K562 (cell line): ENCODE measurements around the gene SMIM36. TPM values are rescaled to one million over a fixed set of nuclear protein-coding genes. Genes with fewer than 3 reads are reported as not detected.

ENCODE experiments used
- ATAC-seq: fragments of 200-7000 bp; cut with Tn5 transposase; 3 replicates; pipeline ENCODE4 v1.9.1; 2020; ENCODE audit warnings: moderate library complexity
- BruUV-seq: library from RNA; stranded (reverse); fragments of 400-500 nt; replicated peaks from 2 replicates; lab custom pipeline; 2021; lab: Mats Ljungman, UMichigan
- CTCF ChIA-PET: fragments of 300-600 bp; formaldehyde crosslinking; extraction: SDS; loops from one replicate; lab custom pipeline; 2021; ENCODE audit warnings: low intra/inter-chr PET ratio; lab: Yijun Ruan, JAX
- POLR2A ChIA-PET: fragments of 300-600, 350-650 bp; sonication (Branson Sonifier 250); formaldehyde crosslinking; extraction: SDS; loops from one replicate; lab custom pipeline; 2021; ENCODE audit warnings: antibody characterized with exemption, inconsistent platforms; lab: Yijun Ruan, JAX
- DNase-seq, 4 experiments: peaks; one replicate each; pipeline versions ENCODE4 v3.0.0 to v3.0.0-alpha.2; 2011 to 2018; ENCODE audit warnings: low spot score in 3 of 4, mixed read lengths in 3 of 4; ENCODE audit errors: extremely low read depth in 1 of 4
- FAIRE-seq: peaks from 2 replicates; lab custom pipeline; 2011; peaks lifted over from hg19 to GRCh38; lab: Jason Lieb, UNC
- H2AFZ ChIP-seq: 2 replicates; pipeline ENCODE4 v1.6.0; 2011; ENCODE audit warnings: low read depth, low read length, control low read depth, inconsistent platforms
- H3K27ac ChIP-seq: fragments of 200-600 bp; 3 replicates; pipeline ENCODE4 v1.8.0; 2011; ENCODE audit warnings: low read depth, mild to moderate bottlenecking, control low read depth, inconsistent platforms, low read length, moderate library complexity, mixed read lengths; ENCODE audit errors: extremely low read depth
- H3K27me3 ChIP-seq, 2 experiments: fragments of 300-600 bp in 1 of 2; 2 replicates in 1 of 2; 3 replicates in 1 of 2; pipeline versions ENCODE4 v1.6.0 to v1.8.0; 2011; ENCODE audit warnings: inconsistent platforms in 2 of 2, low read length in 2 of 2, mild to moderate bottlenecking in 1 of 2, mixed read lengths in 1 of 2, moderate library complexity in 1 of 2; ENCODE audit not compliant: control insufficient read depth in 2 of 2, insufficient read depth in 2 of 2
- H3K36me3 ChIP-seq: fragments of 300-600 bp; 3 replicates; pipeline ENCODE4 v1.8.0; 2011; ENCODE audit warnings: mild to moderate bottlenecking, low read length, inconsistent platforms; ENCODE audit not compliant: control insufficient read depth, insufficient read depth
- H3K4me1 ChIP-seq, 2 experiments: fragments of 200-600 bp in 1 of 2; replicated peaks in 1 of 2; 2 replicates in 1 of 2; 3 replicates in 1 of 2; pipeline versions ENCODE4 v1.5.1 to v1.8.0; 2011; ENCODE audit warnings: inconsistent platforms in 2 of 2, low read length in 2 of 2, mild to moderate bottlenecking in 1 of 2, mixed read lengths in 1 of 2, moderate library complexity in 1 of 2; ENCODE audit not compliant: control insufficient read depth in 2 of 2, insufficient read depth in 2 of 2
- H3K4me2 ChIP-seq: 2 replicates; pipeline ENCODE4 v1.6.1; 2011; ENCODE audit warnings: low read length, control low read depth, inconsistent platforms, mixed read lengths; ENCODE audit not compliant: insufficient read depth
- H3K4me3 ChIP-seq: fragments of 200-600 bp; sonication (generic), shearing (Covaris generic); 2 replicates; pipeline ENCODE4 v1.5.1; 2016; ENCODE audit warnings: control low read depth, inconsistent platforms
- H3K79me2 ChIP-seq: fragments of 200-600 bp; 3 replicates; pipeline ENCODE4 v1.8.0; 2011; ENCODE audit warnings: low read length, inconsistent platforms; ENCODE audit not compliant: control insufficient read depth, insufficient read depth
- H3K9ac ChIP-seq, 2 experiments: 2 replicates each; pipeline versions ENCODE4 v1.6.0 to v1.6.1; 2011; ENCODE audit warnings: low read depth in 2 of 2, low read length in 2 of 2, control low read depth in 1 of 2, inconsistent platforms in 1 of 2, mild to moderate bottlenecking in 1 of 2, mixed read lengths in 1 of 2; ENCODE audit not compliant: insufficient read depth in 1 of 2
- H3K9me1 ChIP-seq: one replicate; pipeline ENCODE4 v1.6.0; 2011; ENCODE audit warnings: inconsistent platforms, mild to moderate bottlenecking, low read length, moderate library complexity; ENCODE audit not compliant: control insufficient read depth, insufficient read depth
- H3K9me3 ChIP-seq: replicated peaks from 2 replicates; pipeline ENCODE4 v1.5.1; 2011; ENCODE audit warnings: low read depth, low read length, inconsistent platforms; ENCODE audit not compliant: control insufficient read depth, insufficient read depth
- H4K20me1 ChIP-seq: replicated peaks from 2 replicates; pipeline ENCODE4 v1.6.1; 2011; ENCODE audit warnings: low read length, inconsistent platforms, mixed read lengths; ENCODE audit not compliant: control insufficient read depth, insufficient read depth
- BCLAF1 ChIP-seq, 2 experiments: fragments of 450-650 bp in 1 of 2; IDR thresholded peaks; 2 replicates each; pipeline ENCODE4 v1.6.1; 2011 to 2017; ENCODE audit warnings: low read depth in 2 of 2, antibody characterized with exemption in 1 of 2, borderline replicate concordance in 1 of 2, low read length in 1 of 2, mild to moderate bottlenecking in 1 of 2, mixed read lengths in 1 of 2; ENCODE audit not compliant: control insufficient read depth in 1 of 2
- CREB1 ChIP-seq, 2 experiments: sonication (generic) in 1 of 2; formaldehyde crosslinking in 1 of 2; IDR thresholded peaks; 2 replicates each; pipeline versions ENCODE4 v1.6.1 to v1.8.0; 2012 to 2022; ENCODE audit warnings: inconsistent platforms in 1 of 2, mild to moderate bottlenecking in 1 of 2, missing genetic modification reagents in 1 of 2, moderate library complexity in 1 of 2
- EGR1 ChIP-seq: fragments of 450-650 bp; conservative IDR thresholded peaks from 2 replicates; pipeline ENCODE4 v1.6.1; 2017; ENCODE audit warnings: mild to moderate bottlenecking
- ELF4 ChIP-seq: fragments of 450-650 bp; formaldehyde crosslinking; IDR thresholded peaks from 2 replicates; pipeline ENCODE4 v1.4.0; 2022; ENCODE audit warnings: missing genetic modification characterization
- EP400 ChIP-seq: fragments of 450-650 bp; IDR thresholded peaks from 2 replicates; pipeline ENCODE4 v1.6.1; 2017; ENCODE audit warnings: antibody characterized with exemption, mild to moderate bottlenecking, moderate library complexity
- GATA2 ChIP-seq: sonication (generic); formaldehyde crosslinking; IDR thresholded peaks from 2 replicates; pipeline ENCODE4 v1.4.0; 2020; ENCODE audit warnings: mild to moderate bottlenecking, missing genetic modification reagents
- MXI1 ChIP-seq: IDR thresholded peaks from 2 replicates; pipeline ENCODE4 v1.6.1; 2011; ENCODE audit warnings: low read depth, mild to moderate bottlenecking, improper control_type of control experiment, low read length
- NONO ChIP-seq, 2 experiments: fragments of 200-400 bp in 1 of 2; fragments of 450-650 bp in 1 of 2; formaldehyde crosslinking in 1 of 2; IDR thresholded peaks; 2 replicates each; pipeline ENCODE4 v1.6.1; 2017; ENCODE audit warnings: low read depth in 2 of 2, mild to moderate bottlenecking in 2 of 2, moderate library complexity in 2 of 2, low read length in 1 of 2
- POLR2AphosphoS2 ChIP-seq: IDR thresholded peaks from 2 replicates; pipeline ENCODE4 v1.6.1; 2012; ENCODE audit warnings: low read length, improper control_type of control experiment
- RBFOX2 ChIP-seq: fragments of 200-400 bp; formaldehyde crosslinking; IDR thresholded peaks from 2 replicates; pipeline ENCODE4 v1.6.1; 2017; ENCODE audit warnings: low read depth, mild to moderate bottlenecking, low read length, moderate library complexity
- SREBF1 ChIP-seq: fragments of 150-350 bp; IDR thresholded peaks from 2 replicates; pipeline ENCODE4 v1.6.1; 2014; ENCODE audit warnings: antibody characterized with exemption, low read depth, low read length, borderline replicate concordance
- SRSF1 ChIP-seq: fragments of 200-400 bp; formaldehyde crosslinking; IDR thresholded peaks from 2 replicates; pipeline ENCODE4 v1.6.1; 2017; ENCODE audit warnings: mild to moderate bottlenecking, low read depth, low read length, moderate library complexity
- ZFP30 ChIP-seq: fragments of 250-450 bp; sonication (Bioruptor Pico); IDR thresholded peaks from 2 replicates; pipeline ENCODE4 v1.8.0; 2022; ENCODE audit warnings: moderate library complexity, mild to moderate bottlenecking, inconsistent platforms, borderline replicate concordance
- ZKSCAN8 ChIP-seq: fragments of 200-800 bp; sonication (Bioruptor generic); IDR thresholded peaks from 2 replicates; pipeline ENCODE4 v1.6.1; 2016; ENCODE audit warnings: missing genetic modification characterization, missing compliant biosample characterization
- ZNF668 ChIP-seq: fragments of 250-450 bp; sonication (Bioruptor Pico); IDR thresholded peaks from 2 replicates; pipeline ENCODE4 v1.8.0; 2022; ENCODE audit warnings: mild to moderate bottlenecking, inconsistent platforms
- in situ Hi-C: fragments of 300-500 bp; cut with MboI; formaldehyde crosslinking; loops from 4 replicates; pipeline ENCODE4 v1.15.0; 2018; ENCODE audit warnings: inconsistent platforms, mixed read lengths
- intact Hi-C: fragments of 100-400 bp; cut with micrococcal nuclease; formaldehyde crosslinking; loops from 2 replicates; pipeline ENCODE4 v1.14.2; 2022
- polyA plus RNA-seq, 8 experiments: library from polyadenylated mRNA; depleted of rRNA in 4 of 8; stranded (reverse) in 5 of 8; unstranded in 3 of 8; fragments of >200 nt; fragmentation: Nextera tagmentation in 2 of 8; fragmentation: Illumina TruSeq in 1 of 8; extraction: Ambion mirVana in 2 of 8; extraction: Trizol in 1 of 8; gene quantifications; 2 replicates each; pipeline versions ENCODE4 v1.2.1 to v1.2.3, GENCODE V29; 2011 to 2014; ENCODE audit warnings: inconsistent platforms in 1 of 8, missing spikeins in 1 of 8
- total RNA-seq, 7 experiments: library from RNA; depleted of rRNA in 6 of 7; stranded (reverse); fragments of >200 nt in 6 of 7; fragmentation: Illumina TruSeq in 2 of 7; extraction: Trizol in 2 of 7; gene quantifications; 2 replicates each; pipeline versions ENCODE4 v1.2.1 to v1.2.3, GENCODE V29; 2011 to 2021; ENCODE audit warnings: low replicate concordance in 1 of 7
- TF ChIP-seq, protein P1 (sequence below): fragments of 250-450 bp; sonication (Bioruptor Pico); IDR thresholded peaks from 2 replicates; pipeline ENCODE4 v1.4.0; 2020; ENCODE audit warnings: borderline replicate concordance

The SMIM36 gene
- total and polyA plus RNA-seq, 9 of the 15 experiments (the other 6 are each of a cell fraction or from before 2014, with no cell fraction given), result not detected

GRCh38 chr17:55543709-55544108 is 32.5 kb upstream of the SMIM36 start:
- H3K27me3 ChIP-seq, result no peaks in the 10 kb centered on the region
- H3K36me3 ChIP-seq, result no peaks in the 10 kb centered on the region
- BruUV-seq, result no TSS peak
- ChIA-PET CTCF (no interaction called here), POLR2A (no interaction called here)
- H3K4me2 ChIP-seq, result no peak overlapping the region
- intact Hi-C loops, result no loop called here
- ATAC-seq (no peak), DNase-seq (no peak), FAIRE-seq (no peak)
- no peak overlapping the region for H3K27ac ChIP-seq
- no peaks in the 10 kb centered on the region for H3K79me2 ChIP-seq
- no peak overlapping the region for H3K9ac ChIP-seq
- H3K9me3 ChIP-seq, result no peaks in the 10 kb centered on the region
- no peaks in the 10 kb centered on the region for H3K9me1 ChIP-seq
- no peak overlapping the region for H3K4me3 ChIP-seq
- H2AFZ ChIP-seq, result no peak overlapping the region
- in situ Hi-C loops, result loop anchor here (25.0 kb wide), 1 partner anchor 769 kb away; no protein-coding TSS in a partner anchor
- H4K20me1 ChIP-seq, result no peaks in the 10 kb centered on the region
- no peaks in the 10 kb centered on the region; a peak in 1 of 5 replicates for H3K4me1 ChIP-seq
- no peak for TF ChIP-seq EGR1
- no peak for TF ChIP-seq CREB1 (IDR thresholded peaks at IDR 0.05)
- TF ChIP-seq CREB1 (CRISPR knock-in tag; IDR thresholded peaks at IDR 0.05), result no peak
- TF ChIP-seq ZKSCAN8 (CRISPR knock-in tag), result no peak
- no peak for TF ChIP-seq MXI1
- TF ChIP-seq NONO (IDR thresholded peaks at IDR 0.05; ENCODE audit: low read depth in 2 of 2, low read length in 1 of 2), result no peak
- TF ChIP-seq SRSF1, result no peak
- TF ChIP-seq BCLAF1 (IDR thresholded peaks at IDR 0.05; ENCODE audit: borderline replicate concordance in 1 of 2, control insufficient read depth in 1 of 2, low read depth in 2 of 2, low read length in 1 of 2), result no peak
- TF ChIP-seq ELF4 (CRISPR knock-in tag), result no peak
- TF ChIP-seq RBFOX2, result no peak
- TF ChIP-seq ZFP30 (CRISPR knock-in tag), result no peak
- TF ChIP-seq EP400, result no peak
- no peak for TF ChIP-seq GATA2 (CRISPR knock-in tag)
- TF ChIP-seq SREBF1, result no peak
- no peak for TF ChIP-seq POLR2AphosphoS2
- TF ChIP-seq ZNF668 (CRISPR knock-in tag), result no peak
- TF ChIP-seq, protein P1, sequence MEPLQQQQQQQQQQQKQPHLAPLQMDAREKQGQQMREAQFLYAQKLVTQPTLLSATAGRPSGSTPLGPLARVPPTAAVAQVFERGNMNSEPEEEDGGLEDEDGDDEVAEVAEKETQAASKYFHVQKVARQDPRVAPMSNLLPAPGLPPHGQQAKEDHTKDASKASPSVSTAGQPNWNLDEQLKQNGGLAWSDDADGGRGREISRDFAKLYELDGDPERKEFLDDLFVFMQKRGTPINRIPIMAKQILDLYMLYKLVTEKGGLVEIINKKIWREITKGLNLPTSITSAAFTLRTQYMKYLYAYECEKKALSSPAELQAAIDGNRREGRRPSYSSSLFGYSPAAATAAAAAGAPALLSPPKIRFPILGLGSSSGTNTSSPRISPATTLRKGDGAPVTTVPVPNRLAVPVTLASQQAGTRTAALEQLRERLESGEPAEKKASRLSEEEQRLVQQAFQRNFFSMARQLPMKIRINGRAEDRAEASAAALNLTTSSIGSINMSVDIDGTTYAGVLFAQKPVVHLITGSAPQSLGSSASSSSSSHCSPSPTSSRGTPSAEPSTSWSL (CRISPR knock-in tag), result no peak
